Stimulated activated CD4-positive, alpha-beta T cell treated with anti-CD3 and anti-CD28 coated beads, Interleukin-15, amount 100 ng/mL, for 1 hour (primary cell): Measurements from ENCODE around the gene PNLDC1.
"Not testable (repeated sequence)": the region's sequence is repeated elsewhere in the genome, so short reads cannot be mapped to it uniquely, and the experiment has no call there.

Experiments
- DNase-seq, 2 donors: peaks; one replicate each; pipeline ENCODE4 v3.0.0-alpha.2; 2020; ENCODE audit warnings: low read depth in 1 of 2, low spot score in 1 of 2

Gene PNLDC1

DNA sequence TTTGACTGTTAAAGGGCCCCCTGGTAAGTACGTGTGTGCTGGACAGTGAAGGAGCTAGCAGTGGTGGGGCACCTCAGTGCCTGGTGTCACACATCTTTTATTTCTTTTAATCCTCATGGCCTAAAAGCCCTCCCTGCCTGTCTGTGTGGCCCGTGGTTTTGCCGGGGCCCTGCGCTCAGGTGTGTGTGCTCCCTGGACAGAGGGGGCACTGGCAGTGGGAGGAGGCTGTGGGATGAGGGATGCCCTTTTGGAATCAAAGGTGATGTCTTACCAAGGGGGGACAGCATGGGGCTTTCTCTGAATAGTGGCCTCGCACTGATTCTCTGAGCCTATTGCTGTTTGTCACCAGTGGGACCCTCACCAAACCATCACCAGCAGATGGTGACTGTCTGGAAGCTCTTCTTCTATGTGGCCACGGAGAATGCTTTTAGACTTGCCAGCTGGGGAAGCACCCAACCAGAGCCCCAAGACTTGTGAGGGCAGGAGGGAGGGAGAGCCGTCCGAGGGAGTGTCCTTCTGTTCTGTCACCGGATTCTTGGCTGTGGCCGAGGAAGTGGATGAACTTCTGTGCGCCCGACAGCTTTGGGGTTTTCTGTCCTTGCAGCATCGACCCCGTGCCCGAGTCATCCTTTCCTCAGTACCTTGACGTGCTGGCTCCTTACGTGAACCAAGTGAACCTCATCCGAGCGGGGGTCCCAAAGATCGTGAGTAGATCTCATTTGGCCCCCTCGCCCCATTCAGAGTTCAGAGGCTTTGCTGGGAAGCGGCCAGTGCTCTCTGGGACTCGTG, 18.1 kb downstream of the PNLDC1 start:
- no peak for DNase-seq

- no peak for DNase-seq
Observed at GRCh38 chr6:159819098-159819497, 19.0 kb downstream of the PNLDC1 start.

DNA sequence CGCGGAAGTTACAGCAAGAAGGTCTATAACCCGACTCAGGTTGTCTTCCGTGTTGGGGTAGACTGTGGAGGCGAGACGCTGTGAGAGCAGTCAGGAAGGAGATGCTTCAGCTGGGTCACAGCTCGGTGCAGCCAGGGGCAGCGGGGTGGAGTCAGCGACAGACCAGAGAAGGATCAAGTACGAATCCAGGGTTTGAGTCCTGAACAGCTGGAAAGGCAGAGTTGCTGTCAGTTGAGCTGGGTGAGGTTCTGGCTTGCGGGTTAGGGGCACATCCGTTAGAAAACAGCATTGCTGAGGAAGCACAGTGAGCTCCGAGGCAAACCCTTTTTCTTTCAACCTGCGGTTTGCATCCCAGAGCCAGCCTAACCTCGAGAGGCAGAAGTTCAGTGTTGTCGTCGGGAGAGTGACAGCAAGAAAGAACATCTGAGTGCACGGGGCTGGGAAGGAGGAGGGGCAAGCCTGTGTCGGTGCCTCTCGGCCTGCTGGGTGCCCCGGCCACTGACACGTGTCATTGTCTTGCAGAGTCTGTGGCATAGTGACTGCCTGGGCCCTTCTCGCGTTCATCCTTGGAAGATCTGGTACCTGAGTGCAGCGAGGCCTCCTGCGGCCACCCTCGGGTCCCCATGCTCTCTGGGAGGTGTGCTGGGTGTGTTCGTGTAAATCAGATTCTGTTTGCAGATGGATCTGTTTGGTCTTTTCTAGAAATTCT, 20.0 kb downstream of the PNLDC1 start:
- DNase-seq: no peak

DNA sequence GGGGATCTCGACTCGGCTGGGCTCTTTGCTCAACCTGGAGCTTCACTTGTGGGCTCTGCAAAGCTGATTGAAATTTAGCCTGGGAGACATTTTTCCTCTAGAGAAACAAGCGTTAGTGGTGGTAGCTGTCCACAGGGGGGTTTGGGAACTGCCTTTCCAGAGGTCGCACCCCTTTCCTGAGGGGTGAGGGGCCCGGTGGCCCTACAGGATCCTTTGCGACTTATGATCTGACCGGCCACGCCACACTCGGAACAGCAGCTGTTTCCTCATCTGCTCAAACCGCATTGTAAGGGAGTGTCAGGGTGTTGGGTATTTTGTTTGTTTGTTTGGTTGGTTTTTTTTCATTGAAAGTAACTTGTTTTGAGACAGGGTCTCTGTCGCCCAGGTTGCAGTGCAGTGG, 21.0 kb downstream of the PNLDC1 start:
- no peak for DNase-seq

DNA sequence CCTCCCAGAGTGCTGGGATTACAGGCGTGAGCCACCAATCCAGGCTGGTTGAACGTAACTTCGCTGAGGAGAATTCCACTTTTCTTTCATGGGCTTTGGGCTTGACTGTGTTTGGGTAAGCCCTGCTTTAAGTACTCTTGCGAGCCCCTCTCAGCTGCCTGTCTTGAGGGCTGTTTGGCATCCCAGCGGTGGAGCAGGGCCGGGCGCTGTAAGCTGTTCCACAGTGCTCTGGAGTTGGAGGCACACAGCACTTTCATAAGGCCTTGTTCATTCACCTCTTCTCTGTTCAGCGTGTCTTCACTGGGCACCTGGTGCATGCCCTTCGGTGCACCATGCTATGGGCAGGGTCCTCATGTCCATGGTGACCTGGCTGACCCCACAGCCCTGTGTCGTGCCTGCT, 21.6 kb downstream of the PNLDC1 start:
- DNase-seq: no peak

DNA sequence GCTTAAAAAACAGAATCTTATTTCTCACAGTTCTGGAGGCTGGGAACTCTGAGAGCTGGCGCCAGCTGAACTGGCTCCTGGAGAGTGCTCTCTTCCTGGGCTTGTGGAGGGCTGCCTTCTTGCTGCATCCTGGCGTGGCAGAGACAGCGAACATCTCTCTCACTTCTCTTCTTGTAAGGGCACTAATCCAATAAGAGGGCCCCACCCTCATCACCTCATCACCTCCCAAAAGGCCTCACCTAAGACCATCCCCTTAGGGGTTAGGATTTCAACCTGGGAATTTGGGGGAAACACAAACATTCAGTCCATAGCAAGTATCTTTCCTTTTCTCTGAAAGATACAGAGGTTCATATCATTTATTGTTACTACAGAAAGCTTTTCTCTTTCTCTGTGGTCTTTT, 23.9 kb downstream of the PNLDC1 start:
- DNase-seq: no peak

GRCh38 chr6:159824690-159825089, 24.6 kb downstream of the PNLDC1 start:
- DNase-seq: not testable (repeated sequence)

DNA sequence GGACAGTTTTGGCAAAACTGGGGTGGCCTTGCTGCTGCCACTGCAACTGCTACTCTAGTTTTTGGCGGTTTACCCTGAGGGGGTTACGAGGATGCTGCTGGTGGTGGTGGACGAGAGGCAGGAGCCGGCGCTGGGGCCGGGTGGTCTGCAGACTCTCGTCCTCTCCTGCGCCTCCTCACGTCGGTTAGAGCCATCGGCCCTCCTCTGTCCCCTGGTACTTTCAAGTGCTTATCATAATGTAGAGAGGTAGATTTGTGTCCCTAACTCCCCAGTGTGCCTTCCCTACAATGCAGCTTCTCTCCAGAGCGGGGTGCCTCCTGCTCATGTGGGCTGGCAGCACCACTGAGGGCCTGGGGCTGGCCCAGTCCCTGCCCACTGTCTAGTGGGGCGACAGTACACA, 25.9 kb downstream of the PNLDC1 start:
- no peak for DNase-seq

- DNase-seq: no peak
Observed at GRCh38 chr6:159826968-159827647, 27.0 kb downstream of the PNLDC1 start.

- no peak for DNase-seq
Observed at GRCh38 chr6:159828074-159828473, 28.0 kb downstream of the PNLDC1 start.

- no peak for DNase-seq
Observed at GRCh38 chr6:159829526-159829925, 29.4 kb downstream of the PNLDC1 start.

DNA sequence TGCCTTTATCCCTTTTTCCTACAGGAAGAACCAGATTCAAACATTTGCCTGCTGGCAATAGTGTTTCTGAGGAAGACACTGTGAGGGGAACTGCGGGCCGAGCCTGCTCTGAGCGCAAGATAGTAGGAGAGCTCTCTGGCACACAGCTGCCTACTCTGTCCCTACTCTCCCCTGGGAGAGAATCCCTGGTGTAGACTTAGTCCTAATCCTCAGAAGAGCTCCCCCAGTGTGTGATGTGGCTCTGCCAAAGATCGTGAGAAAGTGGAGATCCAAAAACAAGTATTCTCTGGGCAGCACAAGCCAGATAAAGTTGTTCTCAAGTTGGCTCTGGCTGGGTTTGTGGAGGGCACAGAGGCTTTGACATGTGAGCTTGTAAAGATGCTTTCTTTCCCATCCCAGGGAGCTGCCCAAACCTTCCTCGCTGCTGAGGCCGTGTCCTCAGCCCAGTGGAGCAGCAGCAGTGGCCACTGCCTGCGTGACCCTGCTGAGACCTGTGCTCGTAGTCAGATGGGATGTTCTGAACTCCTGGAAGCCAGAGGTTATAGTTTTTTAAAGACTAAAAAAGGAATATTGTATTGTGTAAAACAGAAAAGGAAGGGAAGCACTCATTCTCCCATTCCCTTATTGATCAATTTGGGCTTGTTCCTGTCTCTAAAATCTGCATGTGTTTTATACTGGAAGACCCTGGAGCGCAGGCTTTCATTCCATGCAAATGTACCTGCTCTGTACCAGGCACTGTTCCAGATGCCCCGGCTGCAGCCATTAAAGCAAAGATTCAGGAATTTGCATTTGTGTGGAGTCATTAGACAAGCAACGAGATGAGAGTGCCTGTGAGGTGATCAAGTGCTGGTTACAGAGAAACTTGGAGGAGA, 30.7 kb downstream of the PNLDC1 start:
- DNase-seq: no peak

DNA sequence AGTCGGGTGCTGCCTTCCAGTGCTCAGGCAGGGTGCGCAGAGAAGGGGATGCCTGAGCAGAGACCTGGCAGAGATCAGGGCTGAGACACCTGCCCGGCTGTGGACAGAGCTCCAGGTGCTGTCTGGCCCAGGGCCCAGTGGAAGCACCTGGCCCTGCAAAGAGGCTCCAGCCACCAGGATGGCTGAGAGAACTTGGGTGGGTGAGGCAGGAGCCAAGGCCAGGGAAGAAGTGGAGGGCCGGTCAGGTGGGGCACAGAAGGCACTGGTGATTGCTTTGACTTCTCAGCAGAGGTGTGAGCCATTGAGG, 31.2 kb downstream of the PNLDC1 start:
- DNase-seq: no peak

DNA sequence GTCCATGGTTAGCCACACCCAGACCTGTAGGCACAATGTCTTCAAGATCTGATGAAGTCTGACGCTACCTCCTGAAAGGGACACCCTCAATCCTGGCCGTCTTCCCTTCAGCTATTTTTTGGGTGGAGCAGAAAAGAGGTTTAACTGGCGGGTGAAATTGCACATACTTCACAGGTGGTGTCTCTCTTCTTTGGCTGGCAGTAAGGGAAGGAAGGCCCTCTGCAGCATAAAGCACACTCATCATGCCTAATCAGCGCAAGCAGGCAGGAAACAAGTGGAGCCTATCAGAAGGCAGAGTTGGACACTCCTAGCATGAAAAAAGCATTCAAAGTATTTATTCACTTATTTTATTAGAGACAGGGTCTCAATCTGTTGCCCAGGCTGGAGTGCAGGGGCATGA, 32.9 kb downstream of the PNLDC1 start:
- no peak for DNase-seq

GRCh38 chr6:159833556-159833955, 33.5 kb downstream of the PNLDC1 start:
- DNase-seq: no peak

- DNase-seq: no peak
Observed at GRCh38 chr6:159833997-159834603, 34.0 kb downstream of the PNLDC1 start.

DNA sequence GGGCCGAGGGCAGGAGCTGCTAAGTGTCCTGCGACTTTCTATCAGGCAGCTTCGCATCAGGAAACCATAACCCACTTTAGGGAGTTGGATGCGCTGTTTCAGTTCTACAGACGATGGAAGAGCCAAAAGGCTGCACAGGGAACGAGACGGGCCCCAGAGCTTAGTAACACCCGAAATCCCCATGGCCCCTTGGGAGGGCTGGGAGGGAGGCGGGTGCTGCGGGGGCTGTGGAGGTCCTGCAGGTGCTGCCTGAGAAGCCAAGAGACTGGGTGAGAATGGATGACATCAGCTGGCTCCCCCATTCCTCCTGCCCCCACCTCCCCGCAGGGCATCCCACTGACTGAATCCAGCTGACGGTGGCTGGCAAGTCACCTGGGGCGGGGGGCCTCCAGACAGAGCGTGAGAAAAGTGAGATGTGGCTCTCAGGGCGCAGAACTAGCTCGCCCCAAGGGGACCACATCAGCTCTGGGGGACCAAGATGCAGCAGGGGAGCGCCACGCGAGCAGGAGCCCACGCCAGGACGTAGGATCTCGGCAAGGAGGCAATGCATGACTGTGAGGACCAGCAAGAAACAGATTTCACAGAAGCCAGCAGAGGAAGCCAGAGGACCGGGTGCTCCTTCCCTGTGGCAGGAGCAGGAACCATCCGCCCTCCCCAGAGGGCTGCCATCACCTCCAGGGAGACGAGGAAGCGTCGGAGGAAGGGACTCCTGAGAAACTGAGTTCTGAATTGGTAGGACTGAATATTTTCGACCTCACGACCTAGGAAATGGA, 36.8 kb downstream of the PNLDC1 start:
- no peak for DNase-seq

DNA sequence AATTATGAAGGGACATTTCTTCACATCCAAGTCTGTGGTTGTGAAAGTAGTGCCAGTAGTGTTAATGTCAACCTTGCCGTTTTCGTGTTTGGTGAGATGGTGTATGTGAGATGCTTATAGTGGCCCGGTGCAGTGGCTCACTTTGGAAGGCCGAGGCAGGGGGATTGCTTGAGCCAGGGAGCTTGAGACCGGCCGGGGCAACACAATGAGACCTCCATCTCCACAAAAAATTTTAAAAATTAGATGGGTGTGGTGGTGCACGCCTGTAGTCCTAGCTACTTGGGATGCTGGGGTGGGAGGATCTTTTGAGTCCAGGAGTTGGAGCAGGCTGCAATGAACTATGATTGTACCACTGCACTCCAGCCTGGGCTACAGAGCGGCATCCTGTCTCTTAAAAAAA, 37.4 kb downstream of the PNLDC1 start:
- DNase-seq: no peak

GRCh38 chr6:159838020-159838744, 38.1 kb downstream of the PNLDC1 start:
- DNase-seq: no peak

GRCh38 chr6:159842035-159842434, 42.0 kb downstream of the PNLDC1 start:
- no peak for DNase-seq
